HepG2 (cell line): ENCODE data around the gene CCDC50. TPM values are rescaled to one million over a fixed set of nuclear protein-coding genes. Genes with fewer than 3 reads are reported as not detected.

Source experiments
- ATAC-seq: fragments of 200-7000 bp; cut with Tn5 transposase; 3 replicates; pipeline ENCODE4 v1.9.1; 2020; ENCODE audit warnings: mild to moderate bottlenecking, moderate library complexity
- BruUV-seq: library from RNA; stranded (reverse); fragments of 400-500 nt; replicated peaks from 2 replicates; lab custom pipeline; 2021; lab: Mats Ljungman, UMichigan
- CTCF ChIA-PET: fragments of 300-600 bp; formaldehyde crosslinking; extraction: SDS; loops from one replicate; lab custom pipeline; 2021; ENCODE audit warnings: low total read pairs, inconsistent platforms, low intra/inter-chr PET ratio; lab: Yijun Ruan, JAX
- POLR2A ChIA-PET: fragments of 350-600 bp; sonication (Branson Sonifier 250); formaldehyde crosslinking; loops from one replicate; lab custom pipeline; 2020; ENCODE audit warnings: antibody characterized with exemption, inconsistent platforms; lab: Yijun Ruan, JAX
- DNase-seq: peaks from one replicate; pipeline ENCODE4 v3.0.0-alpha.2; 2015; ENCODE audit warnings: low spot score
- FAIRE-seq: peaks from 3 replicates; lab custom pipeline; 2011; peaks lifted over from hg19 to GRCh38; lab: Jason Lieb, UNC
- H2AFZ ChIP-seq: one replicate; pipeline ENCODE4 v1.6.1; 2011; ENCODE audit warnings: low read length, inconsistent platforms
- H3K27ac ChIP-seq: fragments of 300-600 bp; 3 replicates; pipeline ENCODE4 v1.8.0; 2011; ENCODE audit warnings: mixed run types, mild to moderate bottlenecking, mixed read lengths, low read length, inconsistent platforms; ENCODE audit not compliant: insufficient read depth; ENCODE audit errors: extremely low read length
- H3K27me3 ChIP-seq, 2 experiments: fragments of 200-600 bp in 1 of 2; 2 replicates in 1 of 2; 3 replicates in 1 of 2; pipeline versions ENCODE4 v1.6.0 to v1.8.0; 2011; ENCODE audit warnings: low read length in 2 of 2, mild to moderate bottlenecking in 2 of 2, moderate library complexity in 2 of 2, inconsistent platforms in 1 of 2; ENCODE audit not compliant: insufficient read depth in 2 of 2, control insufficient read depth in 1 of 2
- H3K36me3 ChIP-seq, 2 experiments: fragments of 200-600 bp in 1 of 2; replicated peaks in 1 of 2; 2 replicates in 1 of 2; 3 replicates in 1 of 2; pipeline versions ENCODE4 v1.5.1 to v1.8.0; 2011; ENCODE audit warnings: low read length in 2 of 2, inconsistent platforms in 1 of 2; ENCODE audit not compliant: insufficient read depth in 2 of 2, control insufficient read depth in 1 of 2
- H3K4me1 ChIP-seq: 2 replicates; pipeline ENCODE4 v1.5.1; 2012; ENCODE audit warnings: low read length, inconsistent platforms; ENCODE audit not compliant: insufficient read depth
- H3K4me2 ChIP-seq: 2 replicates; pipeline ENCODE4 v1.6.0; 2011; ENCODE audit warnings: low read depth, low read length, inconsistent platforms
- H3K4me3 ChIP-seq, 3 experiments: fragments of 200-600 bp in 1 of 3; sonication (generic), shearing (Covaris generic) in 1 of 3; replicated peaks in 1 of 3; 2 replicates each; pipeline ENCODE4 v1.5.1; 2011 to 2016; ENCODE audit warnings: low read length in 3 of 3, inconsistent platforms in 2 of 3, low read depth in 2 of 3, mild to moderate bottlenecking in 2 of 3, control low read depth in 1 of 3, mixed read lengths in 1 of 3; ENCODE audit not compliant: insufficient read depth in 1 of 3
- H3K79me2 ChIP-seq: one replicate; pipeline ENCODE4 v1.6.1; 2011; ENCODE audit warnings: low read length, inconsistent platforms; ENCODE audit not compliant: insufficient read depth
- H3K9ac ChIP-seq: 2 replicates; pipeline ENCODE4 v1.6.0; 2011; ENCODE audit warnings: mild to moderate bottlenecking, low read depth, low read length, inconsistent platforms; ENCODE audit not compliant: insufficient read depth
- H3K9me3 ChIP-seq: 2 replicates; pipeline ENCODE4 v1.5.1; 2012; ENCODE audit warnings: mild to moderate bottlenecking, low read length
- H4K20me1 ChIP-seq: 2 replicates; pipeline ENCODE4 v1.6.0; 2011; ENCODE audit warnings: inconsistent platforms, mild to moderate bottlenecking, low read length, moderate library complexity; ENCODE audit not compliant: insufficient read depth
- NFRKB ChIP-seq: fragments of 450-650 bp; IDR thresholded peaks from 2 replicates; pipeline ENCODE4 v1.6.1; 2017
- RBM22 ChIP-seq: fragments of 200-400 bp; formaldehyde crosslinking; optimal IDR thresholded peaks from 2 replicates; pipeline ENCODE3; 2017; ENCODE audit warnings: mild to moderate bottlenecking, low read length, moderate library complexity
- SIX4 ChIP-seq: sonication (generic); formaldehyde crosslinking; IDR thresholded peaks from 2 replicates; pipeline ENCODE4 v1.4.0; 2020; ENCODE audit warnings: missing genetic modification reagents
- SP2 ChIP-seq: sonication (generic); formaldehyde crosslinking; IDR thresholded peaks from 2 replicates; pipeline ENCODE4 v1.5.1; 2020; ENCODE audit warnings: mild to moderate bottlenecking, missing genetic modification reagents
- ZNF605 ChIP-seq: sonication (generic); formaldehyde crosslinking; IDR thresholded peaks from 2 replicates; pipeline ENCODE4 v1.8.0; 2022; ENCODE audit warnings: mild to moderate bottlenecking, missing genetic modification reagents
- ZNF687 ChIP-seq: sonication (generic); formaldehyde crosslinking; IDR thresholded peaks from 2 replicates; pipeline ENCODE4 v1.5.1; 2020; ENCODE audit warnings: mild to moderate bottlenecking, missing genetic modification reagents, moderate library complexity
- WGBS: methylation state at CpG from one replicate; pipeline ENCODE4 v1.1.6; 2017; ENCODE audit warnings: low lambda C conversion rate; 5-methylcytosine and 5-hydroxymethylcytosine counted together
- in situ Hi-C: cut with HindIII; loops from 2 replicates; pipeline ENCODE4 v1.10.0; 2017; ENCODE audit warnings: low pct_unique_long_range_greater_than_20kb; ENCODE audit not compliant: extremely low pct_ligation_motif_present
- intact Hi-C: fragments of 100-400 bp; cut with micrococcal nuclease; formaldehyde crosslinking; loops from one replicate; pipeline ENCODE4 v1.10.0; 2022; ENCODE audit not compliant: unreplicated experiment
- polyA plus RNA-seq, 8 experiments: library from polyadenylated mRNA; depleted of rRNA in 3 of 8; stranded (reverse) in 7 of 8; unstranded in 1 of 8; fragments of >200 nt; fragmentation: Illumina TruSeq in 4 of 8; extraction: Trizol in 4 of 8; gene quantifications; 2 replicates each; pipeline versions ENCODE4 v1.2.1 to v1.2.3, GENCODE V29; 2011 to 2016; ENCODE audit warnings: low read depth in 4 of 8, missing spikeins in 1 of 8, mixed read lengths in 1 of 8; ENCODE audit not compliant: insufficient read depth in 1 of 8
- total RNA-seq, 5 experiments: library from RNA; depleted of rRNA; stranded (reverse); fragments of >200 nt; fragmentation: Illumina TruSeq; extraction: Trizol; gene quantifications; 2 replicates each; pipeline ENCODE4 v1.2.3, GENCODE V29; 2016; ENCODE audit warnings: low read depth in 1 of 5

CCDC50 gene
- total and polyA plus RNA-seq, 2 of the 13 experiments (the other 11 are each of a cell fraction or from before 2014, with no cell fraction given): 47.6 to 66.4 TPM

GRCh38 chr3:191368755-191369615 lies 39.8 kb downstream of the CCDC50 start:
- Histone ChIP-seq H2AFZ (no peak overlapping the region), H3K4me1 (no peaks in the 10 kb centered on the region), H3K36me3 (peaks cover 2 to 42% of the 10 kb centered on the region in 2 experiments; a peak in 4 of 5 replicates), H3K27me3 (no peaks in the 10 kb centered on the region), H3K4me2 (no peak overlapping the region), H3K9ac (no peak overlapping the region), H4K20me1 (no peaks in the 10 kb centered on the region), H3K4me3 (no peak overlapping the region), H3K27ac (no peak overlapping the region), H3K79me2 (no peaks in the 10 kb centered on the region), H3K9me3 (no peaks in the 10 kb centered on the region)
- ChIA-PET POLR2A (no interaction called here), CTCF (no interaction called here)
- ATAC-seq (no peak), DNase-seq (no peak), FAIRE-seq (no peak)
- WGBS: 97% methylated on average over 5 of the region's 5 CpGs
- in situ Hi-C loops (no loop called here), intact Hi-C loops (no loop called here)
- no TSS peak for BruUV-seq
- no peak for TF ChIP-seq RBM22
- TF ChIP-seq ZNF687 (CRISPR knock-in tag): no peak
- no peak for TF ChIP-seq SIX4 (CRISPR knock-in tag)
- no peak for TF ChIP-seq ZNF605
- TF ChIP-seq SP2 (CRISPR knock-in tag): no peak
- TF ChIP-seq NFRKB: no peak
